Astrocyte (in vitro differentiated cells and primary cell): ENCODE measurements around the gene DCBLD1. TPM values are rescaled to one million over a fixed set of nuclear protein-coding genes. Genes with fewer than 3 reads are reported as not detected.

Experiments
- DNase-seq: peaks from one replicate; pipeline ENCODE4 v3.0.0-alpha.2; 2010; ENCODE audit warnings: low read depth
- FAIRE-seq: peaks from 2 replicates; lab custom pipeline; 2011; peaks lifted over from hg19 to GRCh38; lab: Jason Lieb, UNC
- H2AFZ ChIP-seq: 2 replicates; pipeline ENCODE4 v1.6.0; 2012; ENCODE audit warnings: low read depth, low read length, inconsistent platforms
- H3K27ac ChIP-seq: 2 replicates; pipeline ENCODE4 v1.5.1; 2011; ENCODE audit warnings: low read depth, low read length, inconsistent platforms
- H3K27me3 ChIP-seq: 2 replicates; pipeline ENCODE4 v1.6.0; 2011; ENCODE audit warnings: low read length, inconsistent platforms; ENCODE audit not compliant: insufficient read depth
- H3K36me3 ChIP-seq: 2 replicates; pipeline ENCODE4 v1.5.1; 2011; ENCODE audit warnings: low read length, inconsistent platforms; ENCODE audit not compliant: insufficient read depth
- H3K4me1 ChIP-seq: 2 replicates; pipeline ENCODE4 v1.5.1; 2011; ENCODE audit warnings: low read length, inconsistent platforms; ENCODE audit not compliant: insufficient read depth
- H3K4me2 ChIP-seq: 2 replicates; pipeline ENCODE4 v1.6.0; 2012; ENCODE audit warnings: low read length, inconsistent platforms
- H3K4me3 ChIP-seq: 2 replicates; pipeline ENCODE4 v1.5.1; 2011; ENCODE audit warnings: low read depth, mild to moderate bottlenecking, low read length, inconsistent platforms; ENCODE audit not compliant: insufficient read depth
- H3K79me2 ChIP-seq: 2 replicates; pipeline ENCODE4 v1.6.0; 2012; ENCODE audit warnings: mild to moderate bottlenecking, low read length, inconsistent platforms; ENCODE audit not compliant: insufficient read depth
- H3K9ac ChIP-seq: 2 replicates; pipeline ENCODE4 v1.6.0; 2012; ENCODE audit warnings: mild to moderate bottlenecking, low read length, inconsistent platforms
- H3K9me3 ChIP-seq: 2 replicates; pipeline ENCODE4 v1.5.1; 2012; ENCODE audit warnings: low read depth, mild to moderate bottlenecking, low read length, inconsistent platforms; ENCODE audit not compliant: insufficient read depth
- H4K20me1 ChIP-seq: 2 replicates; pipeline ENCODE4 v1.6.0; 2012; ENCODE audit warnings: low read length, inconsistent platforms; ENCODE audit not compliant: insufficient read depth
- H3K27ac Mint-ChIP-seq: one replicate; pipeline ENCODE4 v1.8.0; 2021; ENCODE audit warnings: mild to moderate bottlenecking, mixed read lengths; ENCODE audit not compliant: unreplicated experiment
- H3K27me3 Mint-ChIP-seq: one replicate; pipeline ENCODE4 v1.8.0; 2021; ENCODE audit warnings: low read depth, mixed read lengths; ENCODE audit not compliant: unreplicated experiment
- H3K36me3 Mint-ChIP-seq: one replicate; pipeline ENCODE4 v1.8.0; 2021; ENCODE audit warnings: low read depth, mixed read lengths; ENCODE audit not compliant: unreplicated experiment
- H3K4me1 Mint-ChIP-seq: one replicate; pipeline ENCODE4 v1.8.0; 2021; ENCODE audit warnings: low read depth, mixed read lengths; ENCODE audit not compliant: unreplicated experiment
- H3K4me3 Mint-ChIP-seq: one replicate; pipeline ENCODE4 v1.8.0; 2021; ENCODE audit warnings: mild to moderate bottlenecking, moderate library complexity, mixed read lengths; ENCODE audit not compliant: unreplicated experiment
- H3K9me3 Mint-ChIP-seq: one replicate; pipeline ENCODE4 v1.8.0; 2021; ENCODE audit warnings: mild to moderate bottlenecking, mixed read lengths; ENCODE audit not compliant: unreplicated experiment
- EZH2 ChIP-seq: IDR thresholded peaks from 2 replicates; pipeline ENCODE4 v1.6.1; 2012; ENCODE audit warnings: mild to moderate bottlenecking, low read length, inconsistent platforms; ENCODE audit not compliant: insufficient read depth
- total RNA-seq: library from RNA; stranded (reverse); gene quantifications from 2 replicates; pipeline ENCODE4 v1.2.1, GENCODE V29; 2021
- TF ChIP-seq, protein P1 (sequence below): IDR thresholded peaks from 2 replicates; pipeline ENCODE4 v1.5.1; 2011; ENCODE audit warnings: low read depth, mild to moderate bottlenecking, inconsistent platforms, low read length, moderate library complexity; ENCODE audit not compliant: insufficient read depth

DCBLD1 gene
- total RNA-seq, 1 donor from 2014 or later = 36.8 TPM

GRCh38 chr6:117548797-117549301, 66.4 kb downstream of the DCBLD1 start:
- no peak overlapping the region for H2AFZ ChIP-seq
- peaks cover 47% of the 10 kb centered on the region for H3K4me1 ChIP-seq
- peak overlapping the region; percentile 84 for H3K27ac Mint-ChIP-seq
- TF ChIP-seq, protein P1, sequence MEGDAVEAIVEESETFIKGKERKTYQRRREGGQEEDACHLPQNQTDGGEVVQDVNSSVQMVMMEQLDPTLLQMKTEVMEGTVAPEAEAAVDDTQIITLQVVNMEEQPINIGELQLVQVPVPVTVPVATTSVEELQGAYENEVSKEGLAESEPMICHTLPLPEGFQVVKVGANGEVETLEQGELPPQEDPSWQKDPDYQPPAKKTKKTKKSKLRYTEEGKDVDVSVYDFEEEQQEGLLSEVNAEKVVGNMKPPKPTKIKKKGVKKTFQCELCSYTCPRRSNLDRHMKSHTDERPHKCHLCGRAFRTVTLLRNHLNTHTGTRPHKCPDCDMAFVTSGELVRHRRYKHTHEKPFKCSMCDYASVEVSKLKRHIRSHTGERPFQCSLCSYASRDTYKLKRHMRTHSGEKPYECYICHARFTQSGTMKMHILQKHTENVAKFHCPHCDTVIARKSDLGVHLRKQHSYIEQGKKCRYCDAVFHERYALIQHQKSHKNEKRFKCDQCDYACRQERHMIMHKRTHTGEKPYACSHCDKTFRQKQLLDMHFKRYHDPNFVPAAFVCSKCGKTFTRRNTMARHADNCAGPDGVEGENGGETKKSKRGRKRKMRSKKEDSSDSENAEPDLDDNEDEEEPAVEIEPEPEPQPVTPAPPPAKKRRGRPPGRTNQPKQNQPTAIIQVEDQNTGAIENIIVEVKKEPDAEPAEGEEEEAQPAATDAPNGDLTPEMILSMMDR = no peak
- no peak for TF ChIP-seq EZH2
- peak overlapping the region; percentile 90 for H3K27ac ChIP-seq
- peak; percentile 63 for FAIRE-seq
- peak overlapping the region; percentile 81 for H3K4me2 ChIP-seq
- H3K79me2 ChIP-seq = peaks cover 9% of the 10 kb centered on the region
- H3K9ac ChIP-seq = peak overlapping the region; percentile 69
- peak; percentile 89 for DNase-seq
- no peaks in the 10 kb centered on the region for H4K20me1 ChIP-seq
- peak overlapping the region; percentile 40 for H3K4me3 ChIP-seq
- H3K36me3 Mint-ChIP-seq = peaks cover 15% of the 10 kb centered on the region
- H3K36me3 ChIP-seq = peaks cover 27% of the 10 kb centered on the region
- no peaks in the 10 kb centered on the region for H3K9me3 ChIP-seq
- H3K27me3 ChIP-seq = no peaks in the 10 kb centered on the region
- no peak overlapping the region for H3K4me3 Mint-ChIP-seq
- no peaks in the 10 kb centered on the region for H3K27me3 Mint-ChIP-seq
- no peaks in the 10 kb centered on the region for H3K9me3 Mint-ChIP-seq
- H3K4me1 Mint-ChIP-seq = peaks cover 54% of the 10 kb centered on the region

DNA sequence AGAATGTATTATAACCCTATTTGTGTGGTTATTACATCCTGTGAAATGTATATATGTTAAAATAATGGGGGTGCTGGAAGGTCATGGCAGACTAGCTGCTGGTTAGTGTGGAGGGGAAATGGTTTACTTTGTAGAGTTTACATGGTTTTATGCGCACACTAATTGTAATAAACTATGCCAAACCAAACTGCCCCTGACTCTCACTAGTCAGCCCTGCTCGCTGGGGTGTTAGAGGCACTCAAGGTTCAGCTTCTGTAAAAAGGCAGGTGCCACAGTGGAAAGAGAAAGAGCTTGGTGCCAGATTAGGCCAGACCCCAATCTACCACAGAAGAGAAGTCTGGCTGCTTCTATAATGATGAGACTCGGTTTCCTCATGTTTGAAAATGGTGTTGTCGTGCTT, 67.1 kb downstream of the DCBLD1 start:
- no peaks in the 10 kb centered on the region for H3K9me3 Mint-ChIP-seq
- peaks cover 9% of the 10 kb centered on the region for H3K79me2 ChIP-seq
- peaks cover 22% of the 10 kb centered on the region for H3K36me3 ChIP-seq
- peaks cover 15% of the 10 kb centered on the region for H3K36me3 Mint-ChIP-seq
- peak overlapping the region; percentile 84 for H3K27ac Mint-ChIP-seq
- no peaks in the 10 kb centered on the region for H4K20me1 ChIP-seq
- TF ChIP-seq, protein P1 = no peak
- no peak for TF ChIP-seq EZH2
- peak overlapping the region; percentile 69 for H3K9ac ChIP-seq
- no peaks in the 10 kb centered on the region for H3K27me3 ChIP-seq
- no peaks in the 10 kb centered on the region for H3K9me3 ChIP-seq
- no peak for DNase-seq
- H2AFZ ChIP-seq = no peak overlapping the region
- peak overlapping the region; percentile 4 for H3K4me3 Mint-ChIP-seq
- H3K4me1 Mint-ChIP-seq = peaks cover 48% of the 10 kb centered on the region
- H3K4me3 ChIP-seq = no peak overlapping the region
- no peaks in the 10 kb centered on the region for H3K27me3 Mint-ChIP-seq
- no peak for FAIRE-seq
- peak overlapping the region; percentile 90 for H3K27ac ChIP-seq
- peaks cover 47% of the 10 kb centered on the region for H3K4me1 ChIP-seq
- peak overlapping the region; percentile 81 for H3K4me2 ChIP-seq

GRCh38 chr6:117550078-117550600, 67.7 kb downstream of the DCBLD1 start:
- H3K27me3 ChIP-seq = no peaks in the 10 kb centered on the region
- no peaks in the 10 kb centered on the region for H4K20me1 ChIP-seq
- Mint-ChIP-seq H3K27me3 (no peaks in the 10 kb centered on the region), H3K36me3 (peaks cover 15% of the 10 kb centered on the region), H3K4me3 (no peak overlapping the region), H3K4me1 (peaks cover 48% of the 10 kb centered on the region), H3K9me3 (no peaks in the 10 kb centered on the region), H3K27ac (peak overlapping the region; percentile 49)
- FAIRE-seq (no peak), DNase-seq (no peak)
- TF ChIP-seq, protein P1 = no peak
- no peak for TF ChIP-seq EZH2
- peaks cover 45% of the 10 kb centered on the region for H3K4me1 ChIP-seq
- H3K4me2 ChIP-seq = no peak overlapping the region
- H3K27ac ChIP-seq = no peak overlapping the region
- H3K4me3 ChIP-seq = no peak overlapping the region
- H3K9me3 ChIP-seq = no peaks in the 10 kb centered on the region
- no peak overlapping the region for H2AFZ ChIP-seq
- no peak overlapping the region for H3K9ac ChIP-seq
- H3K36me3 ChIP-seq = peaks cover 17% of the 10 kb centered on the region
- peaks cover 9% of the 10 kb centered on the region for H3K79me2 ChIP-seq
